Activated naive CD4-positive, alpha-beta T cell treated with anti-CD3 and anti-CD28 coated beads, Interleukin-2, amount 50 U/mL, for 72 hours (primary cell): ENCODE results near the gene SPP1. TPM values are rescaled to one million over a fixed set of nuclear protein-coding genes. Genes with fewer than 3 reads are reported as not detected.

ENCODE experiments used
- ATAC-seq, 2 donors: fragments of 150-1000 bp; cut with Tn5 transposase; 2 replicates each; pipeline ENCODE4 v1.10.0; 2021; ENCODE audit warnings: mild to moderate bottlenecking in 2 of 2, moderate library complexity in 2 of 2
- DNase-seq, 2 donors: peaks; one replicate each; pipeline ENCODE4 v3.0.0; 2021 to 2022; ENCODE audit warnings: low spot score in 2 of 2
- H3K27ac Mint-ChIP-seq, 2 donors: one replicate each; pipeline ENCODE4 v1.8.0; 2022; ENCODE audit warnings: mild to moderate bottlenecking in 2 of 2, mixed read lengths in 2 of 2
- H3K36me3 Mint-ChIP-seq, 2 donors: one replicate each; pipeline ENCODE4 v1.8.0; 2022; ENCODE audit warnings: mixed read lengths in 2 of 2
- H3K9me3 Mint-ChIP-seq, 2 donors: one replicate each; pipeline ENCODE4 v1.8.0; 2022; ENCODE audit warnings: mixed read lengths in 2 of 2
- total RNA-seq, 2 donors: library from RNA; stranded (reverse); gene quantifications; one replicate each; pipeline ENCODE4 v1.2.3, GENCODE V29; 2022

Gene SPP1
- total RNA-seq, 2 donors from 2014 or later, result not detected

- ATAC-seq (peak; percentile 41 to 92), DNase-seq (peak in 1 of 2 donors; percentile 54)
- Mint-ChIP-seq H3K36me3 (peaks cover 24 to 62% of the 10 kb centered on the region in 2 donors), H3K9me3 (peaks cover 8 to 19% of the 10 kb centered on the region in 2 donors), H3K27ac (peak overlapping the region; percentile 7 to 92)
Observed at GRCh38 chr4:88027611-88028608, 52.4 kb downstream of the SPP1 start.

- Mint-ChIP-seq H3K27ac (peak overlapping the region in 1 of 2 donors; percentile 92), H3K9me3 (peaks cover 8 to 19% of the 10 kb centered on the region in 2 donors), H3K36me3 (peaks cover 24 to 53% of the 10 kb centered on the region in 2 donors)
- ATAC-seq (no peak), DNase-seq (no peak)
Observed at GRCh38 chr4:88028946-88029345, 53.4 kb downstream of the SPP1 start.

- peaks cover 24 to 47% of the 10 kb centered on the region in 2 donors for H3K36me3 Mint-ChIP-seq
- ATAC-seq, result no peak
- peaks cover 8 to 19% of the 10 kb centered on the region in 2 donors for H3K9me3 Mint-ChIP-seq
- H3K27ac Mint-ChIP-seq, result peak overlapping the region in 1 of 2 donors; percentile 92
- DNase-seq, result no peak
Observed at GRCh38 chr4:88029556-88029955, 54.0 kb downstream of the SPP1 start.

- ATAC-seq (no peak), DNase-seq (no peak)
- H3K36me3 Mint-ChIP-seq, result peaks cover 17 to 36% of the 10 kb centered on the region in 2 donors
- H3K9me3 Mint-ChIP-seq, result peaks cover 6 to 17% of the 10 kb centered on the region in 2 donors
- H3K27ac Mint-ChIP-seq, result peak overlapping the region in 1 of 2 donors; percentile 62
Observed at GRCh38 chr4:88030565-88031310, 55.2 kb downstream of the SPP1 start.

Other genes starting within 250 kb of the SPP1 start
- gene IBSP, start 176.2 kb upstream of the SPP1 start, total RNA-seq, result not detected
- gene MEPE, start 142.7 kb upstream of the SPP1 start, total RNA-seq, result not detected
- gene PKD2, start 31.9 kb downstream of the SPP1 start, total RNA-seq, result 1 to 10 TPM; 2.0 to 7.1 TPM
- under 1 TPM in 1 of 2 donors, not detected in 1; 0.74 TPM for gene ABCG2, start 182.9 kb downstream of the SPP1 start, total RNA-seq